Nephron (organoid): Measurements from ENCODE around the gene KDELR1.

Source experiments
- H3K27ac Mint-ChIP-seq, 3 experiments: 2 replicates each; pipeline ENCODE4 v1.8.0; 2020; ENCODE audit warnings: mixed read lengths in 3 of 3, mild to moderate bottlenecking in 2 of 3, moderate library complexity in 1 of 3
- H3K27me3 Mint-ChIP-seq: 2 replicates; pipeline ENCODE4 v1.8.0; 2021; ENCODE audit warnings: low read depth, mild to moderate bottlenecking, moderate library complexity, mixed read lengths
- H3K36me3 Mint-ChIP-seq: 2 replicates; pipeline ENCODE4 v1.8.0; 2020; ENCODE audit warnings: low read depth, mixed read lengths
- H3K4me1 Mint-ChIP-seq: 2 replicates; pipeline ENCODE4 v1.8.0; 2020; ENCODE audit warnings: mixed read lengths
- H3K4me3 Mint-ChIP-seq, 3 experiments: 2 replicates each; pipeline ENCODE4 v1.8.0; 2020; ENCODE audit warnings: mild to moderate bottlenecking in 3 of 3, mixed read lengths in 3 of 3, moderate library complexity in 2 of 3
- H3K9me3 Mint-ChIP-seq: 2 replicates; pipeline ENCODE4 v1.8.0; 2020; ENCODE audit warnings: mixed read lengths
- TF ChIP-seq, protein P1 (sequence below), 3 experiments: fragments of 200-600 bp; sonication (generic); IDR thresholded peaks; one replicate each; pipeline ENCODE4 v1.5.0; 2021; ENCODE audit warnings: antibody characterized with exemption in 3 of 3; ENCODE audit not compliant: unreplicated experiment in 3 of 3

KDELR1 gene

DNA sequence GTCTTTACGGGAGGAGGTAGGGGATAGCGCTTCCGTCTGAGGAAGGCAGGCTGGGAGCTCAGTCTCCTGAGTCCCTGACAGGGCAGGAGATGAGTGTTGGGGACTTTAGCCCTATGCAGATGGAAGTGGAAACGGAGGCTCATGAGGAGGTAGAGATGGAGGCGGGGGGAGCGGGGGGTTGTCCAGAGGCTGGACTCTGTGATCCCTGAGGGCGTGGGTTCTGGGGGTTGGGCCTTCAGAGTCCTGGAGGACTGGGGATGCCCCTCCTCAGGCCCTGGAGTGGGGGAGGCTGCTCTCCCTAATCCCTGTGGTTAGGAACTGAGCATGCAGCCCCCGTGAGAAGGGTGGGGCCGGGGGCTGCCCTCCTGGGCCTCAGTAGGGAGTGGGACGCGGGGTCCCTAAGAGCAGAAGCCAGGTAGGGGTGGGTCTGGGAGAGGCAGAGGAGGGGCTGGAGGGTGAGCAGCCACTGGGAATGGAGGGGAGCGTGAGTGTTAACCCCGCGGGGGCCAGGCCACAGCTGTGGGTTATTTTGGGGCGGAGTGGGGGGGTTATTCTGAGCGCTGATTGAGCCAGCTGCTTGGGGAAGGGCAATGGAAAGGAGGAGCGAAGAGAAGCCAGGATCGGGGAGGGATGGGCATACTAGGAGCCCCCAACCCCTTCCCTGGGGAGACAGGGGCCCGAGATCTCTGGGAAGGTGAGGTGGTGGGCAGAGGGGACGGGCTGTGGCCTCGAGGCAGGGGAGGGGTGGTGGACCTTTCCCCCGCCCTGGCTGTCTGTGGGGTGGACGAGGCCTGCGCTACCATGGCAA lies 4.9 kb upstream of the KDELR1 start:
- H3K4me1 Mint-ChIP-seq = peaks cover 58% of the 10 kb centered on the region

DNA sequence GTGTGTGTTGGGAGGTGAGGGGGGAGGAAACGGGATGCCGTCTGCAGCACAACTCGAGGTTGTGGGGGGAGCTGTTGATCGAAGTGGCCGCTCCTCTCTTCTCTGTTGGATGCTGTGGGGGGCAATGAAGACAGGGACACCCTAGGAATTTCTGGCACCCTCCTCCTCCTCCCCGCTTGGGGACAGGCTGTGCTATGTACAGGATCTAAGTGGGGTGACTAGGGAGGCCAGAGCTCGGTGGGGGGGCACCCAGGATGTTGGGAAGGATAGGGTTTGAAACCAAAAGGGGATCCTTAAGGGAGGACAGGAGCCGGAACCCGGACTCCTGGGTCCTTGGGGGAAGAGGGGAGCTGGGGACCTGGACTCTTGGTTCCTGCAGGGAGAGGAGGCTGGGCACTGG lies 4.1 kb upstream of the KDELR1 start:
- Mint-ChIP-seq H3K36me3 (no peaks in the 10 kb centered on the region), H3K9me3 (no peaks in the 10 kb centered on the region), H3K4me3 (peak overlapping the region; percentile 72 to 85 (median 78)), H3K4me1 (peaks cover 54% of the 10 kb centered on the region), H3K27me3 (peaks cover 42% of the 10 kb centered on the region), H3K27ac (peak overlapping the region in 2 of 3 experiments; percentile 21 to 43)
- TF ChIP-seq, protein P1, sequence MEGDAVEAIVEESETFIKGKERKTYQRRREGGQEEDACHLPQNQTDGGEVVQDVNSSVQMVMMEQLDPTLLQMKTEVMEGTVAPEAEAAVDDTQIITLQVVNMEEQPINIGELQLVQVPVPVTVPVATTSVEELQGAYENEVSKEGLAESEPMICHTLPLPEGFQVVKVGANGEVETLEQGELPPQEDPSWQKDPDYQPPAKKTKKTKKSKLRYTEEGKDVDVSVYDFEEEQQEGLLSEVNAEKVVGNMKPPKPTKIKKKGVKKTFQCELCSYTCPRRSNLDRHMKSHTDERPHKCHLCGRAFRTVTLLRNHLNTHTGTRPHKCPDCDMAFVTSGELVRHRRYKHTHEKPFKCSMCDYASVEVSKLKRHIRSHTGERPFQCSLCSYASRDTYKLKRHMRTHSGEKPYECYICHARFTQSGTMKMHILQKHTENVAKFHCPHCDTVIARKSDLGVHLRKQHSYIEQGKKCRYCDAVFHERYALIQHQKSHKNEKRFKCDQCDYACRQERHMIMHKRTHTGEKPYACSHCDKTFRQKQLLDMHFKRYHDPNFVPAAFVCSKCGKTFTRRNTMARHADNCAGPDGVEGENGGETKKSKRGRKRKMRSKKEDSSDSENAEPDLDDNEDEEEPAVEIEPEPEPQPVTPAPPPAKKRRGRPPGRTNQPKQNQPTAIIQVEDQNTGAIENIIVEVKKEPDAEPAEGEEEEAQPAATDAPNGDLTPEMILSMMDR (IDR thresholded peaks at IDR 0.05; ENCODE audit: unreplicated experiment in 3 of 3) = no peak

More for the DNA sequence above, 4.9 kb upstream of the KDELR1 start:
- Mint-ChIP-seq H3K27ac (peak overlapping the region in 2 of 3 experiments; percentile 21 to 43), H3K9me3 (no peaks in the 10 kb centered on the region), H3K36me3 (no peaks in the 10 kb centered on the region), H3K27me3 (peaks cover 43% of the 10 kb centered on the region), H3K4me3 (peak overlapping the region; percentile 68 to 85 (median 78))
- TF ChIP-seq, protein P1 (IDR thresholded peaks at IDR 0.05; ENCODE audit: unreplicated experiment in 3 of 3) = no peak

DNA sequence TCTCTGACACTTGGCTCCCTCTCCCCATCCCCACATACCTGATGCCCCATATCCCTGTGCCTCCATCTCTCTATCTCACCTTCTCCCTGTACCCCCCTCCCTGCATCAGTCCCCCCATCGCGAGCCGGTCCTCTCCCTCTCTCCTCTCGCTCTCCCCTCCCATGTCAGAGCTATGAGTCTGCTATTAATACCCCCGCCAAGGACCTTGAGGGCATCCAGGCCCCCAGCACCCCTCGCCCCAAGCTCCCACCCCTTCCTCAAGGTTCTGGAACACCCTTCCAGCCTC lies 3.8 kb upstream of the KDELR1 start:
- H3K4me1 Mint-ChIP-seq = peaks cover 50% of the 10 kb centered on the region
- TF ChIP-seq, protein P1 (IDR thresholded peaks at IDR 0.05; ENCODE audit: unreplicated experiment in 3 of 3) = no peak
- no peaks in the 10 kb centered on the region for H3K36me3 Mint-ChIP-seq
- H3K27ac Mint-ChIP-seq = peak overlapping the region in 1 of 3 experiments; percentile 21
- no peaks in the 10 kb centered on the region for H3K9me3 Mint-ChIP-seq
- peak overlapping the region; percentile 78 to 85 (median 79) for H3K4me3 Mint-ChIP-seq
- peaks cover 38% of the 10 kb centered on the region for H3K27me3 Mint-ChIP-seq

DNA sequence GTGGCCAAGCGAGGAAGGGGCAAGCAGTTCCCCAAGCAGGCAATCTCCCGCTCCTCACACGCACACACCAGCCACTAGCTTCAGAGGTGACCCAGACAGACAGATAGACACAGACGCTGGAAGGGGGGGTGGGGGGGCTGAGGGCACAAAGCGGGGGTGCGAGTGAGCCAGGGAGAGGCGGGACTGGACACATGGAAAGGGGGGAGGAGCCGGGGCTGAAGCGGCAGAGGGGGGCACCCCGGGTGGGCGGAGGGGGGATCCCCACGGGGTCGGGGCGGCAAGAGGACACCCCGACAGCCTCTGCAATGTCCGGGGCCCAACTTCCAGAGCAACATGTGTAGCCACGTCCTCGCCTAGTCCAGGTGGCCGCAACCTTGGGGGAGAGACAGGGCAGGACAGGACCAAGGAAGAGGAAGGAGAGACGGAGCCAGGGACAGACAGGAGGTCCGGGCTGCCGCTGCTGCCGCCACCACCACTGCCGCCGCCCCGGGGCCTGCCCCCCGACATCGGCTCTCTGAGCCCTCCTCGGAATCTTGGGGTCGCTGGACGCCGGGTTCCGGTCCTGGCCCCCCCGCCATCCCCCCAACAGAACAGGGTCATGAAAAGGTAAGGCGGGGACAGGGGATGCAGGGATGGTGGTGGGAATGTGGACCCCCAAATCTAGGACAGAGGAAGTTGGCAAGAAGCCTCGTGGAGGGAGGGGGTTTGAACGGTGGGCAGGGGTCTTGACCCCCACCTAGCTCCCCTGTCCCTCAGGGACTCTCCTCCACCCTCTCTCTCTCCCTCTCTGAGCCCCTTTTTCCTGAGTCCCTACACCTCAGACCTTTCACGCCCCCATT lies 3.2 kb upstream of the KDELR1 start:
- Mint-ChIP-seq H3K9me3 (no peaks in the 10 kb centered on the region), H3K36me3 (no peaks in the 10 kb centered on the region), H3K27me3 (peaks cover 38% of the 10 kb centered on the region), H3K4me1 (peaks cover 45% of the 10 kb centered on the region), H3K27ac (peak overlapping the region; percentile 23 to 76 (median 72)), H3K4me3 (peak overlapping the region; percentile 85)
- TF ChIP-seq, protein P1 (IDR thresholded peaks at IDR 0.05; ENCODE audit: unreplicated experiment in 3 of 3) = no peak

DNA sequence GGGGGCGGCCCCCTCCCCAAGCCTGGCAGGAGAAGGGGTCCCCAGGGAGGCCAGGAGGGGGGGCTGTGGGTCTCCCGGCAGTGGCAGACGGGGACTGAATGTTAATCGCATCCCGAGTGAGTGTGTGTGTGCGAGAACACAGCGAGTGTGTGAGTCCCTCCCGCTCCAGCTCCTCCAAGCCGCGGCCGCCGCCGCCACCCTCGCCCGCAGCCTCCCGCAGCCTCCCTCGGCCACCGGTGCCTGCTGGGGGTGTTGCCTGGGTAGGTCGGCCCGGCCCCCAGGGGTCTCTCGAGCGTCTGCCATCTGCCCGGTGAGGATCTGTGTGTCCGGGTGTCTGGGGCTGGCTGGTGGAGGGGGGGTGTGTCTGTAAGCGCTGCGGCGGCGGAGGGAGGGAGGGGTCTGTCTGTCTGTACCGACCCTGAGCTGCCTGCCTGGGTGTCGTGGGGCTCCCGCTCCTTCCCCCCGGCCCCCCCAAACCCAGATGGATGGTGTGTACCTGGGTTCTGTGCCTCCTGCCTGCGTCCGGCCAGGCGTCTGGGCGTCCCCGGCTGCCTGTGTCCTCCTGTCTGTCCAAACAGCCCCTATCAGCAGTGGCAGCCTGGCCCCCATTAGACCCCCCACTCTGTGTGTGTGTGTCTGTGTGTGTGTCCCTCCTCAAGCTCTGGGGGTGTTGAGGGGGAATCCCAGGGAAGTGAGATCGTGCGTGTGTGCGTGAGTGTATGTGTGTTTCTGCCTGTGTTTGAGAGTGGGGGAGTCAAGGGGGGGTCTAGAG lies 2.4 kb upstream of the KDELR1 start, which contains the start of gene GRIN2D:
Gene GRIN2D, plus strand, starts transcription at position 110 of the 772 bp plus-strand sequence. CDS start 4,725 bp downstream, outside the sequence.
- peaks cover 32% of the 10 kb centered on the region for H3K27me3 Mint-ChIP-seq
- peak within 1 kb of the TSS; percentile 68 to 76 (median 72) for H3K27ac Mint-ChIP-seq

More for the DNA sequence above, 2.4 kb upstream of the KDELR1 start, which contains the start of gene GRIN2D:
- Mint-ChIP-seq H3K9me3 (no peaks in the 10 kb centered on the region), H3K36me3 (peaks cover 2% of the 10 kb centered on the region), H3K4me3 (peak within 1 kb of the TSS; percentile 85), H3K4me1 (peaks cover 41% of the 10 kb centered on the region)
- TF ChIP-seq, protein P1 (IDR thresholded peaks at IDR 0.05; ENCODE audit: unreplicated experiment in 3 of 3) = no peak
